LNCAP (cell line): ENCODE results near the gene RPL3.
A peak's percentile ranks its signal among the peaks of the same experiment; 100 is the strongest.

ENCODE experiments used
- CTCF ChIP-seq: fragments of 450-650 bp; IDR thresholded peaks from 2 replicates; pipeline ENCODE4 v1.5.1; 2017; ENCODE audit warnings: mild to moderate bottlenecking

Gene RPL3

GRCh38 chr22:39315389-39315788, 4.0 kb downstream of the RPL3 start:
- TF ChIP-seq CTCF = no peak

DNA sequence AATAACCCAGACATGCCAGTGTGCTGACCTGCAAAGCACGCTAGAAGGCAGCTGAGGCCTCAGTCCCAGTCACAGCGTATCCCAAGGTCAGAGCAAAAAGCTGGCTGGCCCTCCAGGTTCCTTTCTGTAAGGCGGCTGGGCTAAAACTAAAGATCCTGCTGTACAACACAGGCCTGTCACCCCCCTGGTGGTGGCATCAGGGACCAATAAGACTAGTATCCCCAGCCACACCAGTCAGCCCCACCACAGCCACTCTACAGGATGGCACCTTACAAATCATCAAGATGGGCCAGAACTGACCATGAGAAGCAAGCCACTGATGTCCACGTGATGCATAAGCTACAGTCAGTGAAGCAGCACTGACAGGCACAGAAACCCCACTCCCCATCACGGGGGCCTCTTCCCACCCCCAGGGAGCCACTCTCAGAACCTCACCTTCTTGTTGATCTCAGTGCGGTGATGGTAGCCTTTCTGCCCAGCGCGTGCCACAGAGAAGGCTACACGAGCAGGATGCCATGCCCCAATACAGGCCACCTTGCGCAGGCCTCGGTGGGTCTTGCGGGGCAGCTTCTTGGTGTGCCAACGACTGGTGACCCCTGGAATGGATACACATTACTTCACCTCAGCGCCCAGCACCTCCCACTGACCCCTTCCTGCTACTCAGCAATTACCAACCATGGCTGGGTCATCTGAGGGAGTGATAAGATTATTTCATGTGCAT, 5.0 kb downstream of the RPL3 start:
- TF ChIP-seq CTCF = peak; percentile 10; the same call in 1 of the 2 replicates

DNA sequence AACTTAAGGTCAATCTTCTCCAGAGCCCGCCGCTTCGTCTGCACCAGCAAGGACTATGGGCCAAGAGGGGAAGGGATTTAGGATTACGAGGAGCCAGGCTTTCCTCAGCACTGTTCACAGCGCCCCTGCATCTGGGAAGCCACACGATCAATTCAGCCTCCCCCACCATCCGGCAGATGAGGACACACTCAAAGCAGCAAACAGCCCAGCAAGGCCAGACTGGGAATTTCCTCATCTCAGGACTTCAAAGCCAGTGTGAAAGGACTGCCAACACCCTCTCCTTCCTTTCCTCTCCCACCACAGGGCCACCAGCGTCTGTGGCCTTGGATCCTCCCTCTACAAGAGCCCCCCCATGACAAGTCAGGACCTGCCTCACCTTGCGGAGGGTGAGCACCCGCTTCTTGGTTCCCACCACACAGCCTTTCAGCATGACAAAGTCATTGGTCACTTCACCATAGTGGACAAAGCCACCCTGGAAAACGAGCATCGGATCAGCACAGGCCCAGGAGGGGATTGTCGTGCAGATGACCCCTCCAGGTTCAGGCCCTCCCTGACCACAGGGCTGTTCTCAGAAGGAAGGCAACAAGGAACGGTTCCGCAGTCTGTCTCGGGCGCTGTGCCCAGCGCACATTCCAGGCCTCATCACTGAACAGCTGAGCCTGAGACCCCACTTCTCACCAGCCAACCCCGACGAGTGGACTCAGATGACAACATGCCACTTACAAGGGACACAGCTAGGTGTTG, 6.0 kb downstream of the RPL3 start:
- TF ChIP-seq CTCF = no peak

- TF ChIP-seq CTCF = no peak
These were observed 7.0 kb downstream of the RPL3 start for GRCh38 chr22:39312410-39312809.

GRCh38 chr22:39311592-39312400, 7.6 kb downstream of the RPL3 start:
- TF ChIP-seq CTCF = no peak

- no peak for TF ChIP-seq CTCF
These were observed 9.3 kb downstream of the RPL3 start for GRCh38 chr22:39309881-39310714.

DNA sequence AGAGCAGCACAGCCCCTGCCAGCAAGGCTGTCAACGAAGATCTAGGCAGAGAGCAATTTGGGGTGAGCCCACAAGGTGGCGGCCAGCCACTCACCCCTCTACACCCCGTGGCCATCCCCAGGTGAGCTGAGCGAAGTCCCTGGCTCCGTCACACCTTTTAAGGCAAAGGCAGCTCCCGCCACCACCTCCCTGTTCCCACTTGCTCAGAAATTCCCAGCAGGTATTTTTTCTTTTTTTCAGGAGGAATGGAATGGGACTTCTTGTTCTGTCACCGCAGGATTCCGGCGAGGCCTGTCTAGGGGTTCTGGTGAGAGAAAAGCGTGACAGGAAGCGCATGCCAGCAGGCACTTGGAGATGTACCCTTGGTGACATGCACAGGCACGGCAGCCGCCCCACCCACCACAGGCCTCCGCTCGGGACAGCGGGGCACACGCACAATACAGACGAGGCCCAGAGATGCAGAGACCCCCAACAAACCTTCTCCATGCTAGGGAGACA, 10.0 kb downstream of the RPL3 start:
- TF ChIP-seq CTCF = no peak
